NCI-H1436 (cell line): ENCODE data around the gene TAAR5.
"Not testable (repeated sequence)": the region's sequence is repeated elsewhere in the genome, so short reads cannot be mapped to it uniquely, and the experiment has no call there.

Experiments used
- DNase-seq: peaks from one replicate; lab custom pipeline; 2025; lab: John Stamatoyannopoulos, UW

Gene TAAR5

GRCh38 chr6:132570221-132570777 lies 19.2 kb downstream of the TAAR5 start, which contains the start of gene TAAR6:
TAAR6 (plus strand) TSS chr6:132570322; CDS start chr6:132570322, 0 bp downstream.
- DNase-seq: no peak

DNA sequence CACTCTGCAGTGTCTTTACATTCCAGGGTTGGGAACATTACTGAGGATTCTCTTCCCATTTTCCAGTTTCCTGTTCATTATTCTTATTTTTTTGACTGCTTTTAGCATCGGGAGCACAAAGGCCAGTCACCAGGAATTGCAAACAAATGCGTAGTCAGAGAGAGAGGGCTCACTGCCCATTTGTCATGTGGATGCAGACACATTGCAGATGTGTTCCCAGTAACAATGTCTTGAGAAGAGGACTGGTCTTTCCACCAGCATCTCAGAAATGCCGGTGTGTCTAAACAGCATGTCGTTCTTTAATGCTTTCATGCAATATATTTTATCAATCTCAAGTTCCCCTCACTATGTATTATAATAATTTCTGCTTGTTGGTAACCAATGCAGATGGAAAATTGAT lies 20.4 kb downstream of the TAAR5 start:
- DNase-seq: no peak

DNA sequence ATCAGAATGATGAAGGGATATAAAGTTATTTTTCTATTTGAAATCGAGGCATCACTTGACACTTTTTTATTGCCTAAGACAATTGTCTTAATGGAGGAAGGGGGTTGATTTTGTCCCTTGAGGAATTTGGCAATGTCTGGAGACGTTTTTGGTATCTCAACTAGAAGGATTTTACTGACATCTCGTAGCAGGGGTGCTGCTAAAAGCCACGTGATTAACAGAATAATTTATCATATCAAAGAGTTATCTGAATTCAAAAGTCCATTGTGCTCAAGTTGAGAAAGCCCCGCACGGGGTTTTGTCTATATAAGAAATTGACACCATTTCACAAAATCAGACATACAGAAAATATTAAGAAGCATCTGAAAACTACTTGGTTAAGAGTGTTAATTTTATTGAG lies 20.9 kb downstream of the TAAR5 start:
- no peak for DNase-seq

- no peak for DNase-seq
These were observed 22.0 kb downstream of the TAAR5 start for GRCh38 chr6:132567566-132567965.

DNA sequence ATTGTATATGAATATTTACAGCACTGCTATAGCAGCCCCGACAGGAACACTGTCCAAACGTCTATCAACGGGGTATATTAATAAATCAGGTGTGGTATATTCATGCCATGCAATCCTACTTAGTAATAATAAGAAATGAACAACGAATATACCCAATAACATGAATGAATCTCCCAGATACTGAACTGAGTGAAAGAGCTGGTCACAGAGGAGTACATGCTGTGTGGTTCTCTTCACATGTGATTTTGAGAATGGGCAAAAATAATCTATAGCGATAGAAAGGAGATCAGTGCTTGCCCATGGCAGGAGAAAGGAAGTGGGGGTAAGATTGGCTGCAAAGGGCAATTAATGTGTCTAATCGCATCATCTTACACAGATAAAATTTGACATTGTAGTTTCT lies 23.1 kb downstream of the TAAR5 start:
- DNase-seq: no peak

DNA sequence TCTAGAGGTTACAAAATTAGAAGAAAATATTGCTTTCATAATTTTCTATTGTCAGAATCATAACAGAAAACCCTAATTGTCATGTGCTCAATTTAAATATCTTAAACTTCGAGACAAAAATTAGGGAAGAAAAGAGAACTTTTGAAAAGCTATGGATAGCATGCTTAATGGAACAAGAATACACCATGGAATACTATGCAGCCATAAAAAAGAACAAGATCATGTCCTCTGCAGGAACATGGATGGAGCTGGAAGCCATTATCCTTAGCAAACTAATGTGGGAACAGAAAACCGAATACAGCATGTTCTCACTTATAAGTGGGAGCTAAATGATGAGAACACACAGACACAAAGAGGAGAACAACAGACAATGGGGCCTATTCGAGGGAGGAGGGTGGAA lies 29.5 kb downstream of the TAAR5 start:
- not testable (repeated sequence) for DNase-seq

GRCh38 chr6:132552372-132552771 lies 37.2 kb downstream of the TAAR5 start, which contains the start of gene TAAR8:
TAAR8 (plus strand) TSS chr6:132552672; CDS start chr6:132552693, 21 bp downstream.
- DNase-seq: no peak

DNA sequence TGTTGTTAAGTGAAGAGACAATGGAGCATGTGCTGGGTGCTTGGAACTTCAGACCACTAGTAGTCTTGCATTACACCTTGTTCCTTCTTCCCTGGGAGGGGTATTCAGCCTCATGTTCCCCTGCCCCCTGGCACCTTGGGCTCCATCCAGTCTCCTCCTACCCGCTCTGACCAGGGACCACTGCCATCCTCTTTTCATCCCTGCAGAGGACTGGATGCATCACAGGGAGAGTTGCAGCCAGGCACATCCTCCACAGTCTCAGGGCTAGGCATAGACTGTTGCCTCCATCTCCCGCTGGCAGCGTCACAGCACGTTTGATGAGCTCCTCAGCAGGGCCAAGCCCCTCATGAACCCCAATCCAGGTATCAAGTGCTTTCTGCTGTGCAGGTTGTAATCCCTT lies 38.3 kb downstream of the TAAR5 start:
- no peak for DNase-seq

GRCh38 chr6:132548746-132549463 lies 40.6 kb downstream of the TAAR5 start:
- DNase-seq: no peak

GRCh38 chr6:132544826-132545225 lies 44.7 kb downstream of the TAAR5 start:
- no peak for DNase-seq
